Measurements from ENCODE around the gene C1QTNF8.
A peak's percentile ranks its signal among the peaks of the same experiment; 100 is the strongest.

C1QTNF8 gene

GRCh38 chr16:1073566-1074378 is 22.3 kb downstream of the C1QTNF8 start:
- H3K4me2 ChIP-seq, result no peak overlapping the region
- H3K9me3 ChIP-seq, result no peaks in the 10 kb centered on the region
- H4K20me1 ChIP-seq, result peaks cover 37% of the 10 kb centered on the region
- H3K9ac ChIP-seq, result no peak overlapping the region
- H3K4me1 ChIP-seq, result peaks cover 30% of the 10 kb centered on the region
- H3K4me3 ChIP-seq, result no peak overlapping the region
- no peak for TF ChIP-seq Cebpa-rat (IDR thresholded peaks at IDR 0.05)
- peaks cover 93% of the 10 kb centered on the region for H3K27me3 ChIP-seq
- no peaks in the 10 kb centered on the region for H3K36me3 ChIP-seq
- no peak overlapping the region for H3K27ac ChIP-seq

- no peak overlapping the region for H3K27ac ChIP-seq
- H3K36me3 ChIP-seq, result no peaks in the 10 kb centered on the region
- no peak overlapping the region for H3K4me3 ChIP-seq
- H3K27me3 ChIP-seq, result peaks cover 93% of the 10 kb centered on the region
- peaks cover 37% of the 10 kb centered on the region for H4K20me1 ChIP-seq
- no peak overlapping the region for H3K4me2 ChIP-seq
- H3K9ac ChIP-seq, result no peak overlapping the region
- H3K9me3 ChIP-seq, result no peaks in the 10 kb centered on the region
- no peak for TF ChIP-seq Cebpa-rat (IDR thresholded peaks at IDR 0.05)
- peaks cover 35% of the 10 kb centered on the region for H3K4me1 ChIP-seq
Measured at GRCh38 chr16:1073262-1073558, 22.8 kb downstream of the C1QTNF8 start.

GRCh38 chr16:1072526-1073261 is 23.4 kb downstream of the C1QTNF8 start, which contains the start of gene SSTR5:
Gene SSTR5, plus strand, starts transcription at chr16:1072747. Its CDS starts 6,122 bp downstream, at chr16:1078869.
- Histone ChIP-seq H3K4me3 (no peak within 1 kb of the TSS), H3K27me3 (peaks cover 93% of the 10 kb centered on the region), H3K9ac (no peak within 1 kb of the TSS), H4K20me1 (peaks cover 35% of the 10 kb centered on the region), H3K4me2 (no peak within 1 kb of the TSS), H3K4me1 (peaks cover 40% of the 10 kb centered on the region), H3K9me3 (no peaks in the 10 kb centered on the region), H3K27ac (no peak within 1 kb of the TSS), H3K36me3 (no peaks in the 10 kb centered on the region)
- no peak for TF ChIP-seq Cebpa-rat (IDR thresholded peaks at IDR 0.05)

- no peak overlapping the region for H3K9ac ChIP-seq
- no peak overlapping the region for H3K4me2 ChIP-seq
Measured at GRCh38 chr16:1071561-1072225, 24.4 kb downstream of the C1QTNF8 start.

GRCh38 chr16:1070864-1071408 is 25.1 kb downstream of the C1QTNF8 start:
- H3K9me3 ChIP-seq, result no peaks in the 10 kb centered on the region
- no peak for TF ChIP-seq Cebpa-rat (IDR thresholded peaks at IDR 0.05)
- no peak overlapping the region for H3K27ac ChIP-seq
- peaks cover 37% of the 10 kb centered on the region for H3K4me1 ChIP-seq
- H3K27me3 ChIP-seq, result peaks cover 96% of the 10 kb centered on the region
- H4K20me1 ChIP-seq, result peaks cover 30% of the 10 kb centered on the region
- H3K4me2 ChIP-seq, result no peak overlapping the region
- no peak overlapping the region for H3K9ac ChIP-seq
- H3K4me3 ChIP-seq, result no peak overlapping the region
- no peaks in the 10 kb centered on the region for H3K36me3 ChIP-seq

More at GRCh38 chr16:1071561-1072225, 24.4 kb downstream of the C1QTNF8 start:
- no peak for TF ChIP-seq Cebpa-rat (IDR thresholded peaks at IDR 0.05)
- H3K27me3 ChIP-seq, result peaks cover 94% of the 10 kb centered on the region
- H3K36me3 ChIP-seq, result no peaks in the 10 kb centered on the region
- peaks cover 41% of the 10 kb centered on the region for H3K4me1 ChIP-seq
- H4K20me1 ChIP-seq, result peaks cover 30% of the 10 kb centered on the region
- H3K9me3 ChIP-seq, result no peaks in the 10 kb centered on the region
- H3K4me3 ChIP-seq, result no peak overlapping the region
- no peak overlapping the region for H3K27ac ChIP-seq

- H3K9me3 ChIP-seq, result no peaks in the 10 kb centered on the region
- no peak overlapping the region for H3K4me2 ChIP-seq
- no peak overlapping the region for H3K9ac ChIP-seq
- no peak overlapping the region for H3K27ac ChIP-seq
- no peaks in the 10 kb centered on the region for H3K36me3 ChIP-seq
- H3K4me1 ChIP-seq, result peaks cover 34% of the 10 kb centered on the region
- no peak overlapping the region for H3K4me3 ChIP-seq
- peaks cover 99% of the 10 kb centered on the region for H3K27me3 ChIP-seq
- TF ChIP-seq Cebpa-rat (IDR thresholded peaks at IDR 0.05), result no peak
- peaks cover 27% of the 10 kb centered on the region for H4K20me1 ChIP-seq
Measured at GRCh38 chr16:1070084-1070863, 25.8 kb downstream of the C1QTNF8 start.

GRCh38 chr16:1069154-1069553 is 26.9 kb downstream of the C1QTNF8 start:
- no peak overlapping the region for H3K9ac ChIP-seq
- H3K9me3 ChIP-seq, result no peaks in the 10 kb centered on the region
- H3K4me3 ChIP-seq, result no peak overlapping the region
- peaks cover 25% of the 10 kb centered on the region for H3K4me1 ChIP-seq
- TF ChIP-seq Cebpa-rat (IDR thresholded peaks at IDR 0.05), result no peak
- peaks cover 22% of the 10 kb centered on the region for H4K20me1 ChIP-seq
- H3K27me3 ChIP-seq, result peaks cover 99% of the 10 kb centered on the region
- no peaks in the 10 kb centered on the region for H3K36me3 ChIP-seq
- H3K4me2 ChIP-seq, result peak overlapping the region; percentile 62
- no peak overlapping the region for H3K27ac ChIP-seq

- Histone ChIP-seq H3K27ac (no peak overlapping the region), H3K4me3 (no peak overlapping the region), H3K4me2 (peak overlapping the region; percentile 62), H3K27me3 (peaks cover 99% of the 10 kb centered on the region), H3K4me1 (peaks cover 25% of the 10 kb centered on the region), H3K9ac (no peak overlapping the region), H4K20me1 (peaks cover 22% of the 10 kb centered on the region; the same call in 1 of the 2 replicates), H3K36me3 (no peaks in the 10 kb centered on the region), H3K9me3 (no peaks in the 10 kb centered on the region)
- no peak for TF ChIP-seq Cebpa-rat (IDR thresholded peaks at IDR 0.05)
Measured at GRCh38 chr16:1068451-1068850, 27.6 kb downstream of the C1QTNF8 start.

GRCh38 chr16:1067629-1068028 is 28.4 kb downstream of the C1QTNF8 start:
- Histone ChIP-seq H3K4me2 (peak overlapping the region; percentile 62), H3K36me3 (no peaks in the 10 kb centered on the region), H3K4me1 (peaks cover 25% of the 10 kb centered on the region), H3K9ac (no peak overlapping the region), H3K9me3 (no peaks in the 10 kb centered on the region), H4K20me1 (peaks cover 23% of the 10 kb centered on the region; the same call in 1 of the 2 replicates), H3K4me3 (no peak overlapping the region), H3K27me3 (peaks cover 99% of the 10 kb centered on the region), H3K27ac (no peak overlapping the region)
- TF ChIP-seq Cebpa-rat (IDR thresholded peaks at IDR 0.05), result no peak

Data from BLaER1 (cell line).